PFSK-1 (cell line): Measurements from ENCODE around the gene BTRC.

Experiments used
- FOXP2 ChIP-seq: optimal IDR thresholded peaks from 2 replicates; pipeline ENCODE3; 2011; ENCODE audit warnings: borderline replicate concordance, control low read depth, inconsistent platforms; ENCODE audit not compliant: insufficient read depth; ENCODE audit errors: extremely low read length, extremely low read depth
- POLR2AphosphoS5 ChIP-seq: IDR thresholded peaks from 2 replicates; pipeline ENCODE4 v1.6.1; 2012; ENCODE audit warnings: low read depth, mild to moderate bottlenecking, control low read depth, low read length, moderate library complexity
- SIN3A ChIP-seq: IDR thresholded peaks from 2 replicates; pipeline ENCODE4 v1.6.1; 2012; ENCODE audit warnings: mild to moderate bottlenecking, low read length, moderate library complexity, borderline replicate concordance; ENCODE audit not compliant: insufficient read depth
- TAF1 ChIP-seq: IDR thresholded peaks from 2 replicates; pipeline ENCODE4 v1.6.1; 2012; ENCODE audit warnings: low read length, control low read depth, borderline replicate concordance; ENCODE audit not compliant: insufficient read depth
- TF ChIP-seq, protein P1 (sequence below), 2 experiments: IDR thresholded peaks; 2 replicates each; pipeline versions ENCODE4 v1.6.1 to v1.8.0; 2011 to 2012; ENCODE audit warnings: low read depth in 2 of 2, low read length in 2 of 2, control low read depth in 1 of 2, inconsistent platforms in 1 of 2, mild to moderate bottlenecking in 1 of 2, moderate library complexity in 1 of 2; ENCODE audit not compliant: insufficient read depth in 1 of 2

Gene BTRC

DNA sequence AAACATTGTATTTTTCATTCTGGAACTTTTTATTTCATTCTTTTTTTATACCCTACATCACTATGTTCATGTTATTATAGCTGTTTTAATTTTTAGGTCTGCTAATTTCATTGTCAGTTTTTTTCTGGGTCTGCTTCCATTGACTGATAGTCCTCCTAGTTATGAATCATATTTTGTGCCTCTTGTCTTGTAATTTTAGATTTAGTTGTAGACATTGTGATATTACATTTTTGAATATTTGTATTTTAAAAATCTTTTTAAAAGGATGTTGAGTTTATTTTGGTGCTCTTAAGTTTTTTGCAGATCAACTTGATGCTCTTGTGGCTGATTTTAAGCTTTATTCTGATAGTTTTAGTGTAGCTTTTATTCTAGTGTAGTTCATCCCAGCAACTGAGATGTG, 57.6 kb downstream of the BTRC start:
- TF ChIP-seq, protein P1, sequence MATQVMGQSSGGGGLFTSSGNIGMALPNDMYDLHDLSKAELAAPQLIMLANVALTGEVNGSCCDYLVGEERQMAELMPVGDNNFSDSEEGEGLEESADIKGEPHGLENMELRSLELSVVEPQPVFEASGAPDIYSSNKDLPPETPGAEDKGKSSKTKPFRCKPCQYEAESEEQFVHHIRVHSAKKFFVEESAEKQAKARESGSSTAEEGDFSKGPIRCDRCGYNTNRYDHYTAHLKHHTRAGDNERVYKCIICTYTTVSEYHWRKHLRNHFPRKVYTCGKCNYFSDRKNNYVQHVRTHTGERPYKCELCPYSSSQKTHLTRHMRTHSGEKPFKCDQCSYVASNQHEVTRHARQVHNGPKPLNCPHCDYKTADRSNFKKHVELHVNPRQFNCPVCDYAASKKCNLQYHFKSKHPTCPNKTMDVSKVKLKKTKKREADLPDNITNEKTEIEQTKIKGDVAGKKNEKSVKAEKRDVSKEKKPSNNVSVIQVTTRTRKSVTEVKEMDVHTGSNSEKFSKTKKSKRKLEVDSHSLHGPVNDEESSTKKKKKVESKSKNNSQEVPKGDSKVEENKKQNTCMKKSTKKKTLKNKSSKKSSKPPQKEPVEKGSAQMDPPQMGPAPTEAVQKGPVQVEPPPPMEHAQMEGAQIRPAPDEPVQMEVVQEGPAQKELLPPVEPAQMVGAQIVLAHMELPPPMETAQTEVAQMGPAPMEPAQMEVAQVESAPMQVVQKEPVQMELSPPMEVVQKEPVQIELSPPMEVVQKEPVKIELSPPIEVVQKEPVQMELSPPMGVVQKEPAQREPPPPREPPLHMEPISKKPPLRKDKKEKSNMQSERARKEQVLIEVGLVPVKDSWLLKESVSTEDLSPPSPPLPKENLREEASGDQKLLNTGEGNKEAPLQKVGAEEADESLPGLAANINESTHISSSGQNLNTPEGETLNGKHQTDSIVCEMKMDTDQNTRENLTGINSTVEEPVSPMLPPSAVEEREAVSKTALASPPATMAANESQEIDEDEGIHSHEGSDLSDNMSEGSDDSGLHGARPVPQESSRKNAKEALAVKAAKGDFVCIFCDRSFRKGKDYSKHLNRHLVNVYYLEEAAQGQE (IDR thresholded peaks at IDR 0.05; ENCODE audit: insufficient read depth in 1 of 2, low read depth in 2 of 2, low read length in 2 of 2): no peak
- no peak for TF ChIP-seq FOXP2
- no peak for TF ChIP-seq POLR2AphosphoS5
- no peak for TF ChIP-seq SIN3A
- TF ChIP-seq TAF1: no peak

DNA sequence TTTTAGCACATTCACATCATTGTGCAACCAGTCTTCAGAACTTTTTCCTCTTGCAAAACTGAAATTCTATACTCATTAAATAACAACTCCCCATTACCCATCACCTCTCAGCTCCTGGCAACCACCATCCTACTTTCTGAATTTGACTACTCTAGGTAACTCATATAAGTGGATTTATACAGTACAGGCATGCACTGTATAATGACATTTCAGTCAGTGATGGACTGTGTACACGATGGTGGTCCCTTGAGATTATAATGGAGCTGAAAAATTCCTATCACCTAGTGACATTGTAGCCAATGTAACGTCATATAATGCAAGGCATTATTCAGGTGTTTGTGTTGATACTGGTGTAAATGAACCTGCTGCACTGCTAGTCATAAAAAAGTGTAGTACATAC, 60.1 kb downstream of the BTRC start:
- TF ChIP-seq, protein P1 (IDR thresholded peaks at IDR 0.05; ENCODE audit: insufficient read depth in 1 of 2, low read depth in 2 of 2, low read length in 2 of 2): no peak
- TF ChIP-seq FOXP2 (no peak), TAF1 (no peak), POLR2AphosphoS5 (no peak), SIN3A (no peak)

DNA sequence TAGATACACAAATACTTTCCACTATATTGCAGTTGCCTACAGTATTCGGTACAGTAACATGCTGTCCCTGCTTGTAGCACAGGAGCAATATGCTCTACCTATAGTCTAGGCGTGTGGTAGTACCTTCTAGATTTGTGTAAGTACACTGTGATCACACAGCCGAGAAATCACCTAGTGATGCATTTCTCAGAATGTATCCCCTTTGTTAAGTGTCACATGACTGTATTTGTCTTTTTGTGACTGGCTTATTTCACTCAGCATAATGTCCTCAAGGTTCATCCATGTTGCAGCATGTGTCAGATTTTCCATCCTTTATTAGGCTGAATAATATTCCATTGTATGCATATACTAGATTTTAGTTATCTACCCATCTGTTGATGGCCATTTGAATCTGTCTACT, 61.9 kb downstream of the BTRC start:
- TF ChIP-seq TAF1 (no peak), SIN3A (no peak), FOXP2 (no peak), POLR2AphosphoS5 (no peak)
- TF ChIP-seq, protein P1 (IDR thresholded peaks at IDR 0.05; ENCODE audit: insufficient read depth in 1 of 2, low read depth in 2 of 2, low read length in 2 of 2): no peak

DNA sequence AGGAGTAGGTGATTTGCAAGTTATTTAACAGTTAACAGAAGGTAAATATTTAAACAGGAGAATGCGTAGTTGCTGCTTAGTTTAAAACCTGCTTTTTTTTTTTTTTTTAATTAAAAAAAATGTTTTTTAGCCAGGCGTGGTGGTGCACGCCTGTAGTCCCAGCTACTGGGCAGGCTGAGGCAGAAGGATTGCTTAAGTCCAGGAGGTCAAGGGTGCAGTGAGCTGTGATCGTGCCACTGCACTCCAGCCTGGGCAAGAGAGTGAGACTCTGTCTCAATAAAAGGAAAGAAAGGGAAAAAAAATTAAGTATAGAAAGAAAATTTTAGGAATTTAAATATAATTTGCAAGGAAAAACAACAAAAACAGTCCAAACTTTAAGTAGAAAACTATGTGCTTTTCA, 71.6 kb downstream of the BTRC start:
- TF ChIP-seq POLR2AphosphoS5 (no peak), FOXP2 (no peak), SIN3A (no peak), TAF1 (no peak)
- TF ChIP-seq, protein P1 (IDR thresholded peaks at IDR 0.05; ENCODE audit: insufficient read depth in 1 of 2, low read depth in 2 of 2, low read length in 2 of 2): no peak

DNA sequence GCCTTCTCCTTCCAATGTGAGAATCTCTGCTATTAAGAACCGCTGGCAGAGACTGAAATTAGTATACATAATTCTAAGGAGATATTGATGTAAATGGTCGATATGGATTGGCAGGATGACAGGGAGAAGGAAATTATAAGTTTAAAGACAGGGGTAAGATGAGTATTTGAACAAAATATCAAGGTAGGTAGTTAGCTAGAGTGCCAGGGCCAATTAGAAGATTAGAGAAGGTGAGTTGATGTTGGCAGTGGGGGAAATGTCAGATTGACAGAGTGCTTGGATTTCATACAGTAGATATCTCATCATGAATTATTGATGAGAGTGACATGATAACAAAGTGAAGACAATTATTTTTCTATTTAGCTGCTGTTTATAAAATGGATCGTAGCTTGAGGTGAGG, 74.1 kb downstream of the BTRC start:
- TF ChIP-seq POLR2AphosphoS5 (no peak), TAF1 (no peak)
